OCI-LY1 (cell line): Measurements from ENCODE around the gene TIMM23B.
"Not testable (repeated sequence)": the region's sequence is repeated elsewhere in the genome, so short reads cannot be mapped to it uniquely, and the experiment has no call there.

Experiments used
- CTCF ChIP-seq: fragments of 200-600 bp; sonication (generic), shearing (Covaris generic); IDR thresholded peaks from 2 replicates; pipeline ENCODE4 v1.5.1; 2017; ENCODE audit warnings: mild to moderate bottlenecking, antibody characterized with exemption, low read length, moderate library complexity, mixed read lengths
- EZH2 ChIP-seq: fragments of 200-600 bp; sonication (generic), shearing (Covaris generic); IDR thresholded peaks from 2 replicates; pipeline ENCODE4 v1.8.0; 2017; ENCODE audit warnings: borderline replicate concordance, mixed run types, mild to moderate bottlenecking, antibody characterized with exemption, low read length, moderate library complexity, mixed read lengths

- not testable (repeated sequence) for TF ChIP-seq CTCF, EZH2
Measured at GRCh38 chr10:49903829-49904228, 38.0 kb upstream of the TIMM23B start.
